HCEC 1CT (cell line): ENCODE results near the gene KRT81.
"Not testable (repeated sequence)": the region's sequence is repeated elsewhere in the genome, so short reads cannot be mapped to it uniquely, and the experiment has no call there.

ENCODE experiments used
- DNase-seq: peaks from one replicate; pipeline ENCODE4 v3.0.0-alpha.2; 2017

The KRT81 gene

DNA sequence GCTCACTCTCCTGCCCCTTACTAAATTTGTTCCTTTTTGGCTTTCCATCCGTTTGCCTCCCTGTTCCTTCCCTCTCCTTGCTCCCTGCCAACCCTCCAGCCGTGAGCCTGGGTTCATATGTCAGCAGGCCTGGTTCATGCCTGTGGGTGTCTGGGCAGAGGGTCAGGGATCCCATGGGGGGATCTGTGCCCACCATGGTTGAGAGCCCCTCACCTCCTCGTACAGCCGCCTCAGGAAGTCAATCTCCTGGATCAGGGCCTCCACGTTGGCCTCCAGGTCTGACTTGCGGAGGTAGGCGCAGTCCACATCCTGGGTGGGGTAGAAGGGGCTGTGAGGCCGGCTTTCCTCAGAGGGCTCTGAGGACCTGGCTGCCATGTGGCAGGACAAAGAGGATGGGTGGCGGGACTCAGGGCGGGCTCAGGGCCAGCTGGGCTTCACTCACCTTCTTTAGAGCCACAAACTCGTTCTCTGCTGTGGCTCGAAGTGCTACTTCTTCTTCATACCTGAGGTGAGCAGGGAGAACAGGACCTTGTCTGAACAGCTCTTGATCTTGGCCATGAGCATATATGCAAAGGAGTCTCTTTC lies 26.2 kb upstream of the KRT81 start:
- no peak for DNase-seq

DNA sequence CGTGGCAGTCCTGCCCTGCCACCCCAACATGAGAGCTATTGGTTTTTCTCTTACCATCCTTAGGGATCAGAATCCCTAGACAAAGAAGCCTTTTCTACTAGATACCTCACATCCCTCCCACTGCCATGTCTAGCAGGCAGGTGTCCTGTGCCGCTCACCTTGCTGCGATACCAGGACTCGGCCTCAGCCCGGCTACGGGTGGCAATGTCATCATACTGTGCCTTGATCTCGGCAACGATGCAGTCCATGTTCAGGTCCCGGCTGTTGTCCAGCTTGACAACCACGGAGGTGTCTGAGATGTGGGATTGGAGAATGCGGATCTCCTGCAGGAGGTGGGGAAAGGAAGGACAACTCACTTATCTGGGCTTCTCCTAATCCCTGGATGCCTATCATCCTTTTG lies 25.4 kb upstream of the KRT81 start:
- DNase-seq: no peak

DNA sequence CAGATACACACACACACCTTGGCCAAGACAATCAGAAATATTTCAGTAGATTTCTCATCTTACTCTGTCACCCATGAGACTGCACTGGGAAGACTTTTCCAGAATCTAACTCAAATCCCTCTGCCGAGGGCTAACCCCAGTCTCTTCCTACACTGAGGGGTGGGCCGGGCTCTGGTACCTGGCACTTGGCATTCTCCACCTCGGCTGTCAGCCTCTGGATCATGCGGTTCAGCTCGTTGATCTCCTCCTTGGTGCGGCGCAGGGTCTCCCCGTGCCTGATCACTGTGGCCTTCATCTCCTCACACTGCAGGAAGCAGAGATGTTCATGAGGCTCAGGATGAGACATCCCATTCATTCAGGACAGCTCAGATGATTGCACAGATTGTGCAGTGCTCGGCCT lies 25.0 kb upstream of the KRT81 start:
- DNase-seq: no peak

DNA sequence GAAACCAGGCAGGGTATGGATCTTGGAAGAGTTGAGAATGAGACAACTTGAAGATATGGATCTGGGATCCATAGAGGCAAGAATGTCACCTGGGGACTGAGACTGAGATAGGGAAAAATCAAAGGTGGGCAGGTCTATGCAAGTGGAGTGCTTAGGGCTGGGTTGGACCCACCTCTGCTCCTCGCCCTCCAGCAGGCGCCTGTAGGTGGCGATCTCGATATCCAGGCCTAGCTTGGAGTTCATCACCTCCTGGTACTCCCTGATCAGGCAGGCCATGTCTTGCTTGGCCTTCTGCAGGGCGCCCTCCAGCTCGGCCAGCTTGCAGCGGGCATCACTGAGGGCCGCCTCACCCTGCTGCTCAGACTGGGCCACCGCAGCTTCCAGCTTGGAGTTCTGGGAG lies 24.4 kb upstream of the KRT81 start:
- DNase-seq: not testable (repeated sequence)

DNA sequence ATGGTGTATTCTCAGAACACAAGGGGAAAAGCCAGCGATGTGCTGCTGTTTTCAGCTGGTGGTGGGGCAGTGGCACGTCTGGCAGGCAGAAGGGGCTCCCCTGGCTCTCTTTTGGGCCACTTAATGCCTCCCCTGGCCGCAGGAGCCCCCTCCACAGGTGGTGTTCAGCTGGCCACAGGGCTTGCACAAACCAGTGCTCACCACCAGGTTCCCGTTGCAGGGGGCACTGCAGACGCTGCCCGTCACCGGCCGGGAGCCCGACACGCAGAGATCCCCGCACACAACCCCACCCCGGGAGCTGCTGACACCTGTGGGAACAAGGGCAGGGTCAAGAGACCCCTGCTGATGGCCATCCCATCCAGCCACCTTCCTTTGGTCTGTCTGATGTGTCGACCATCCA lies 23.2 kb upstream of the KRT81 start:
- DNase-seq: no peak

DNA sequence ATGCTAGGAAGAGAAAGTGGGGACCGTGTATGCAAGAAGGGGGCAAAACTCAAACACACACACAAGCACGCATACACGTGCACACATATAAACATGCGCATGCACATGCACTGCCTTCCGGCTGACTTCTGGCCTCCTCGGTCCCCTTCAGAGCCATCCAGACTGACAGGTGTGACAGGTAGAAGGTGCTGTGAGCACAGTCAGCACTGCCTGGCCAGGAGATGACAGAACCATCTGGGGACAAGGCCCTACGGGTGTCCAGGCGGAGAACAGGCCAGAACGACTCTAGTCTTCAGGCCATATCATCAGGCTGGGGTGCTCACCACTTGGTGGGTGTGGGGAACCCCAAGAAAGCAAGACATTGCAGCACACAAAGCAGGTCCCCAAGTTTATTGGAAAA lies 22.6 kb upstream of the KRT81 start:
- no peak for DNase-seq

DNA sequence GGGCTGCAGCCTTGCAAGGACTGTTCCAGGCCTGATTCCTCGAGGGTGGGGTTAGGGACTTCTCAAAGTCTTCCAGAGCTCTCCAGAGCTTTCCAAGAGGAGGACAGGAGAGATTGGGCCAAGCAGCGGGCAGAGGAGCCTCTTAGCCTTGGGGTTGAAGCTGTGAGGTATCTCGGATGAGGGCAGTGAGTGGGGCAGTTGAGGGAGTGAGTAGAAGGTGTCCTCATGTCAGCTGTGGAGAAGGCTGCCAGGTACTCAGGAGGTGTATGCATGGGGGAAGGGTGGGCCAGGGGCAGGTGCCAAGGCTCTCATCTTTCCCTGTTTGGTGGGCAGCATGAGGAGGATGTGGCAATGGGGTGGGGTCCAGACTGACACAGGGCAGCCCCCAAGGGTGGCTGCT lies 22.1 kb upstream of the KRT81 start:
- no peak for DNase-seq

DNA sequence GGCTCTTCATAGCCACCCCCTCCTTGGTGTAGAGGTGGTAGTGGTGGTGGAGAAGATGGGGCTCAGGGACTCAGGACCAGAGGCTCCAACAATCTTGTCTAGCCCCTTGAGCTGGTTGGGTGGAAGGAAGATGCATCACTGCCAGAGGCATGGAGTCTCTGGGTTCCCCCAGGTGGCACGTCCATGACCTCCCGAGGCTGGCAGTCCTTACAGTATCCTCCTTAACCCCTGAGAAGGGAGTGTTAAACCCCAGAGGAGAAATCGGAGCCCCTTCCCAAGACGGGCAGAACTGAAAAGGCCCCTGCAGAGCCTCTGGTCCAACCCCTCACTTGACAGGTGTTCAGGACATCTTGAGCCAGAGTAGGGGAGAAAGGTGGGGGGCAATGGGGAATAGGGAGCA lies 20.8 kb upstream of the KRT81 start:
- no peak for DNase-seq

DNA sequence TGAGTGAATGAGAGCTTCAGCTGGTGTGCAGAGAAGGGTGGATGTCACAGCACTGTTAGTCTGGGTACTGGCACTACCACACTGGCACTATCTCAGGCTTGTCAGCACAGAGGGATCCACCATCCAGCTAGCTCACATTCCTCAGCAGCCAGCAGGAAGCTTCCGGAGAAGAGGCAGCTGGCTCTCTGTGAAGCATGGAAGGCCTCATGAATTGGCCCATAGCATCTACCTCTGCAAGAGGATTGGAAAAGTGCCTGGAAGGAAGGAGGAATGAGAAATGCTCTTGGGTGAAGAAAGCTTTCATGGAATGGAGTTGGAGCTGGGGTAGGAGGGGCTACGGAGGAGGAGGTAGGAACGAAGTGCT lies 19.9 kb upstream of the KRT81 start:
- no peak for DNase-seq

DNA sequence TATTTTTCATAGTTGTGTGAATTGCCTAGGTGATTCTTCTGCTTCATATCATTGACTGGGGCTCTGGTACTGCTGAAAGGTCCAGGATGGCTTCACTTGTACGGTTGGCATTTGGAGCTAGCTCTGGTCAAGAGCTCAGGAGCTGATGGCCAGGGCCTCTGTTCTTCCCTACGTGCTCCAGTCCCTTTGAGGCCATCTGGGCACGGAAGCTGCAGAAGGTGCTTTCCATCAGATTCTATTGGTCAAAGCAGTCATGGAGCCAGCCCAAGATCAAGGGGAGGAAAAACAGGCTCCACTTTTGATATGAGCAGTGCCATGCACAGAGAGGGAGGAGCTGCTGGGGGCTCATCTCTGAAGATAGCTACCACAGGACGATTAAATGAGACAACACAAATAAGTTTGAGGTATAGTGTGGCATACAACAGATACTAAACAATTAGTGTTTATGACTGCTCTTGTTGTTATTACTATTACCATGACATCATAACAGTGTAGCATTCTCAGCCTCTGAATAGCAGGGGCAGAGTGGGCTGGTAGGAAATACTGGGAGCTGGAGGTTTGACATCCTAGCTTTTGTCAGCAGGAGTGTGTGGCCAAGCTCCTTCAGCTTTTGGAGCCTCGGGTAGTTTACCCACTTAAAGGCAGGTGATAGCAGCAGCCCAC lies 19.4 kb upstream of the KRT81 start:
- no peak for DNase-seq

DNA sequence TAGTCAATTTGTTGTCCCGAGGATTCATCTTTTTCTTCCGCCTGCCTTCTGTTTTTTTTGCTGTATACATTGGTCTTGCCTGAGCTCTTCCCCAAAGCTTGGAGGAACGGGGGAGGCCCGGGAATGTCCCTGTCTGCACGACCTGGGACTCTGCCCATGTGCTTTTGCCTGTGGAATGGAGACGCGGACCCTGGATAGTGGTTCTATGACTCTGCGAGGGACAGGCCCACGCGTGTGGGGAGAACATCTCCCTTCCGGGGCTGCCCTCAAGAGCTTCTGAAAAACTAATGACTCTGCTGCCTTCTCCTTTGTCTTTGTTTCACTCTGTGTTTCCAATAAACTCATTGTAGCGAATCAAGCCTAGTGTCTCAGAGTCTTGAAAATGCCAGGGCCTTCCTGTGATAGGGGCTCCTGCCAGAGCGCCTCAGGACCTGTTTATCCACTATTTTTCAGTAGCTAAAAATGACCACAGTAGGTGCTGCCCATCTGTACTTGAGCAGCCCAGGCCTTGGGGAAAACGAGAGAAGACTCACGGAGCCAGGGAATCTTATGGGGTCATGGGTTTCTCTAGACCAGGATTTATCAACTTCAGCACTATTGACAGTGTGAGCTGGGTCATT lies 17.6 kb upstream of the KRT81 start:
- no peak for DNase-seq

DNA sequence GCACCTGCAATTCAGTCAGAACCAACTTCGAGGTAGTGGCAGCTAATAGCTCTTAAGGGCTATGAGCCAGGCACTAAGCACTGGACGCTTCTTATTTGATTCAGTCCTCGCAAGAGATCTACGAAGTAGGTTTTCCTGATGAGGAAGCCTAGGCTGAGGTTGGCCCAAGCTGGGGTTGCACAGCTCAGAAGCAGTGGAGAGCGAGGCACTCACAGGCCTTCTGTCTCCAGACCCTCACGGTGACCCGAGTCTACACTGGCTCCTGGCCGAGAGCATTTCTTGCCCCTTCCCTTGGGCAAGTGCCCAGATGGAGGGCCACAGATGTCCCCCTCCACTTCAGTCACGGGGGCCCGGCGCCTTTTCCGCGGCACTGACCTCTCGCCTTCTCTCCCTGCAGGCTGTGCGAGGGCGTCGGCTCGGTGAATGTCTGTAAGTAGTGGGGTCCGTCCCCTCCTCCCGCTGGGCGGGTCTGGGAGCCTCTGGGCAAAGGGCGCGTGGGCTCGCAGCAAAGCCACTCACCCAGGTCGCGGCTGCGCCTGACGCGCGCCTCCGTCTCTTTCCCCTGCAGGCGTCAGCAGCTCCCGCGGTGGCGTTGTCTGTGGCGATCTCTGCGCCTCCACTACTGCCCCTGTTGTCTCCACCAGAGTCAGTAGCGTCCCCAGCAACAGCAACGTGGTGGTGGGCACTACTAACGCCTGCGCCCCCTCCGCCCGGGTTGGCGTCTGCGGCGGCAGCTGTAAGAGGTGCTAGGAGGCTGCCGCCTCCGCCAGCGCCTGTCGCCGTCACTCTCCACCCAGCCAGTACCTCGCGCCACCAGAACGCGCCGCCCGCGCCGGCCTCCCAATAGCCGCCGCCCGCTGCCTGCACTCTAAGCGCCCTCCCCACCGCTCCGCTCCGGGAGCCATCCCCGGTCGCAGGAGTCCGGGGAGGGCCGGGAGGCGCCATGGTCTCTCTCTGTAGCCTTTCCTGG lies 16.8 kb upstream of the KRT81 start:
- DNase-seq: no peak

DNA sequence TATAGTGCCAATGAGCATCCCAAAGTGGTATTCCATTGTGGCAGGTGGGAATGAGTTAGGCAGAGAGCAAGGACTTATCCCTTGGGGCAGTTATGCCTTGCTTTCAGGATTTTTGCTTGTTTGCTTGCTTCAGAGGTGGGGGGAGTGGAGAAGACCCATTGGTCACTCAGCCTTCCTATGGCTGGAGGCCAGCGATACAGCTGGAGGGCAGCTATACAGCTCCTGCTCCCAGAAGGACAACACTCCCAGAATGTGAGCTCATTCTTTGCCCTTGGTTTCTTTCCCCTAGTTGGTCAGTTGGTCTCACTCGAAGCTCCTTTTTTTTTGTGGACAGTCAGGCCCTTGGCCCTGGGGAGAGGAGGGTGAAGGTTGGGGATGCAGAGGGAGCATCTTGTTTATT lies 15.4 kb upstream of the KRT81 start:
- no peak for DNase-seq

DNA sequence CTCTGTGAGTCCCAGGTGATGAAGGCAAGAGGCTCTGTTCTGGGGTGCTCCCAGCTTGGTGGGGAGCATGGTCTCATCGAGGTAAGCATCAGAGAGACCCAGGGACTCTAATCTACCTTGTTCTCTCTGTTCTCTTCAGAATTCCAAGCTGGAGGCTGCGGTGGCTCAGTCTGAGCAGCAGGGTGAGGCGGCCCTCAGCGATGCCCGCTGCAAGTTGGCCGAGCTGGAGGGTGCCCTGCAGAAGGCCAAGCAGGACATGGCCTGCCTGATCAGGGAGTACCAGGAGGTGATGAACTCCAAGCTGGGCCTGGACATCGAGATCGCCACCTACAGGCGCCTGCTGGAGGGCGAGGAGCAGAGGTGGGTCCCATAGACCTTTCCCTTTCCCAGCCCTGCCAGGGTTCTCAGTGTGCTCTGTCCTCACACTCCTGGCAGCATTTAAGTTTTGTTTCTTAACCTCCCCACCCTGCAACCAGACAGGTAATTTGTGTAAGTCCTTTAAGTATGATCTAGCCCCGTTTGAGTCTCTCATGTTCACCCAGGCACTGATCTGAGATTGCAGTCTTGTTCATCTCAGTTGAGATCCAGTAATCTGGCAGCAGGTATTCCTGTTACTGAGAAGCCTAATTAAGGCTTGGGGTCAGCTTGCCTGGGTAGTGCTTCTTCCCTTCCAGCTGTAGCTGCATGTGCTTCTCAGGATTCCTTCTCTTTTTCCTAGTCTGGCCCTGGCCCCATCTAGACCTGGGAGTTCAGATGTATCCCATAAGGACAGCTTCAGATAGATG lies 14.8 kb upstream of the KRT81 start:
- DNase-seq: no peak

DNA sequence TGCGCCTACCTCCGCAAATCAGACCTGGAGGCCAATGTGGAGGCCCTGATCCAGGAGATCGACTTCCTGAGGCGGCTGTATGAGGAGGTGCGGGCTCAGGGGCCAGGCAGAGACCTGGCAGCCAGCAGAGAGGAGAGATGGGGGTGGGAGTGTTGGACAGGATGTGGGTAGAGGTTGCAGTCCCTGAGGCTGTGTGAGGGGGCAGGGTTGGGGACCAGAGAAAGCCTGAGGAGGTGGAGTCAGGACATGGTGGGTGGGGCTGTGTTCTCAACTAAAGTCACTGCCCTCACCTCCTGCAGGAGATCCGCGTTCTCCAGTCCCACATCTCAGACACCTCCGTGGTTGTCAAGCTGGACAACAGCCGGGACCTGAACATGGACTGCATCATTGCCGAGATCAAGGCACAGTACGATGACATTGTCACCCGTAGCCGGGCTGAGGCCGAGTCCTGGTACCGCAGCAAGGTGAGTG lies 13.6 kb upstream of the KRT81 start:
- not testable (repeated sequence) for DNase-seq

DNA sequence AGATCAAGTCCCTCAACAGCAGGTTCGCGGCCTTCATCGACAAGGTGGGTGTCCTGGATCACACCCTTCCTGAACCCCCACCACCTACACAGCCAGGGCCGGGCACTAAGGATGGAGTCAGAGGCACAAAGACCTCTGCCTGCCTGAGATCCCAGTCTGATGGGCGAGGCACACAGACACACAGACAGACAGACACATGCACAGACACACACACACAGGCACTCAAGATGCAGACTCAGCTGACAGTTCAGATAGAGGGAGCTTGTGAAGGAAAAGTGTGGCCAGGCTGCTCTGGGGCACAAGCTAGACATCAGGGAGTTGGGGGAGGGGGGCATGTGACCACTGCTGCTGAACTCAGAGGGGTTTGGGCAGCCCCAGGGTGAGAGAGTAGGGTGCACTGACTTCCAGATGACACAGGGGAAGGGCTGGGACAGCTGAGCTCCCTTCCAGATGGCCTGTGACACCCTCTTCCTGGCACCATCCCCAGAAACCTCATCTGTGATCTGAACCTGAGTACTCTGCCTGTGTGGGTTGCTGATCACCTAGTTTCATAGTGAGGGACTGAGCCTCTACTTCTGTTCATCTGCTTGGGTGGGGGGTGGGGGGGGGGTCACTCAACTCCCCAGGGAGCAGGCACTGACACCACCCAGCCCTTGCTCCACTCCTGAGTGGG lies 11.0 kb upstream of the KRT81 start:
- DNase-seq: not testable (repeated sequence)

DNA sequence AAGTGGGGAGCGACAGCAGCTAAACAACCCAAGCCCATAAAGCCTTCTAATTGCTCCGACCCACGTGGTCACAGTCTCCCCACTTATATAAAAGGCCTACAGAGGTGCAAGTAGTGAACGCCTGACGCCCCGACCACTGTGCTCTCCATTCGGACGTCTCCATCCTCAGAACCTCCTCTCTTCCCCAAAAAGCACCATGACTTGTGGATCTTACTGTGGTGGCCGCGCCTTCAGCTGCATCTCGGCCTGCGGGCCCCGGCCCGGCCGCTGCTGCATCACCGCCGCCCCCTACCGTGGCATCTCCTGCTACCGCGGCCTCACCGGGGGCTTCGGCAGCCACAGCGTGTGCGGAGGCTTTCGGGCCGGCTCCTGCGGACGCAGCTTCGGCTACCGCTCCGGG lies 10.4 kb upstream of the KRT81 start:
- DNase-seq: not testable (repeated sequence)

DNA sequence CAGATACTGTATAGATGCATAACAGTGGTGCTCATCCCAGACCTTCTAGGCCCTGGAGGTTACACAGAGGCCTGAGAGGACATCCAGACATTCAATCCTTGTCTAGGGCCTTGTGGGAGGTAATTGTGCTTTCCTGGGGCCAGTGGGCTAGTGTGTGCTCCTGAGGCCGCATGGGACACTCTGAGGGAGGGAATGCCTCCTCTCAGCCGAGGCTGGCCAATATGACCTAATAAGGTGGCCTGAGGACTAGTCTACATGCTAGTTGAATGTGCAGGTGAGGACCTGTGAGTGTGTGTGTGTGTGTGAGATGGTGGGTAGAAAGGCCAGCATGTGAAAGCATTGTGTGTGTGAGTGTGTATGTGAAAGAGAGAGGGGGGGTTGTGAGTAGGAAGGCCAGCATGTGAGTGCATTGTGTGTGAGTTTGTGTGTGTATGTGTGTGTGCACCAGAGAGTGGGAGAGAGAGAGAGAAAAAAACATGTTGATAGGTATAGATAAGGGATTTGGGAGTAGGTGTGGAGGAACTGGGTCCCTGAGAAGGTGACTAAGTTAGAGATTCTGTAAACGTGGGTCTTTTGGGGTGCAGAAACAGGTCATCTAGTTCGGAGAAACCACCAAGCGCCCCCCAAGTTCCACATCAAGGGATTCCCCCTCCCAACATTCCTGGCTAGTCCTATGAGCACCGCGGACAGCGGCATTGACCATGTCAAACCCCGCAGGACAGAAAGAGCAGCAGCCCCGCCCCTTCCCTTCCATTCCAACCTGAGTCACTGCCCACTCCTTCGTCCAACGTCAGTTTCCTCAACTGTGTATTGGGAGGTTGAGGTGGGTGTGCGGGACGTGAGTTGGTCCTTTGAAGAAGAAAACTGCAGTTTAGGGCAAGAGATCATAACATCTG lies 9.7 kb upstream of the KRT81 start:
- DNase-seq: no peak

DNA sequence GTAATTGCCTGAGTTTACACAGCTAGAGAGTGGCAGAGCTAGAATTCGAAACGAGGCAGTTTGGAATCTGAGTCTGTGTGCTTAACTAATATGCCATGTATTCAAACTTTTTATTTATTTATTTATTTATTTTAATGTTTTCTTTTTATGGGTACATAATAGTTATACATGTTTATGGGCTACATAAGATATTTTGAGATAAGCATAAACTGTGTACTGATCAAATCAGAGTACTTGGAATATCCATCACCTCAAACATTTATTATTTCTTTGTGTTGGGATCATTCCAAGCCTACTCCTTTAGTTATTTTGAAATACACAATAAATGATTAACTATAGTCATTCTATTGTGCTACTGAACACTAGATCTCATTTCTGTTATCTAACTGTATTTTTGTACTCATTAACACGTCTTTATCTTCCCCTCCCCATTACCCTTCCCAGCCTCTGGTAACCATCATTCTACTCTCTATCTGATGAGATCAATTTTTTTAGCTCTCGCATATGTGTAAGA lies 7.4 kb upstream of the KRT81 start:
- DNase-seq: no peak

DNA sequence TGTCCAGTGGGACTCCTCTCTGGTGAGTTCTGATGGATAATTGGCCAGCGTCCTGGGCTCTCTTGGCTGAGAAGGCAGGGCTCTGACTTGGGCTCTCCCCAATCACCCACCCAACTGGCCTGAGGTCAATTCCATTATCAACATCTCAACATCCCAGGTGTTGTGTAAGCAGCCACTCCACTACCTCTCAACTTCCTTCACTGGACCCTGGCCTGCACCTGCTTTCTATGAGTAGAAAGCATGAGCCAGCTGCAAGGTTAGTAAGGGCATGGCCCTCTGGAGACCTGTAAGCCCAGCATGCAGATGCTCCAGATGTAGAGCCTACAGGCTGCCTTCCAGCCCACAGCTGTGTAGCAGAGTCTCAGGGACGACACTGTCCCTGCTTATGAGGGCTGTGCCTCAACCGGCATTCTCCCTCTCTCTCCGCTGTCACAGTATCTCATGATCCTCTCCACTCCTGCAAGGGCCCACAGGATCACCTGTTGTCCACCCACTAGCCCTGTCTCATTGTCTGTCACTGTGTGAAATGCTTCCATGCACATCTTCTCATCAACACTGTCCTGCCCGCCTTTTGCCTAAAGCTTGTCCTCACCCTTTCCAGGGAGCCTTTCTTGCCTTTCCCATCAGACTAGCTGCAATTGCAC lies 5.4 kb upstream of the KRT81 start:
- no peak for DNase-seq
